Urinary bladder (tissue), 4 donors: ENCODE measurements around the gene GNAT1. TPM values are rescaled to one million over a fixed set of nuclear protein-coding genes. Genes with fewer than 3 reads are reported as not detected.
A peak's percentile ranks its signal among the peaks of the same experiment; 100 is the strongest.
"Not testable (repeated sequence)": the region's sequence is repeated elsewhere in the genome, so short reads cannot be mapped to it uniquely, and the experiment has no call there.

Experiments used
- DNase-seq: peaks from one replicate; pipeline ENCODE4 v3.0.0-alpha.2; 2015; ENCODE audit errors: extremely low spot score
- H3K27ac ChIP-seq: one replicate; pipeline ENCODE4 v1.5.1; 2013; ENCODE audit warnings: low read depth, mild to moderate bottlenecking, moderate library complexity
- H3K36me3 ChIP-seq: one replicate; pipeline ENCODE4 v1.6.1; 2013; ENCODE audit warnings: mild to moderate bottlenecking, moderate library complexity; ENCODE audit not compliant: insufficient read depth
- H3K4me1 ChIP-seq: one replicate; pipeline ENCODE4 v1.6.1; 2013; ENCODE audit warnings: mild to moderate bottlenecking, moderate library complexity; ENCODE audit not compliant: insufficient read depth
- H3K4me3 ChIP-seq: one replicate; pipeline ENCODE4 v1.5.1; 2013; ENCODE audit warnings: low read depth, low read length
- WGBS: extraction: QIAGEN DNeasy Blood & Tissue Kit; methylation state at CpG from one replicate; pipeline ENCODE4 v1.1.7; 2013; 5-methylcytosine and 5-hydroxymethylcytosine counted together
- polyA plus RNA-seq: library from polyadenylated mRNA; stranded (reverse); fragments of 200-250 nt; gene quantifications from one replicate; pipeline ENCODE4 v1.2.3, GENCODE V29; 2013
- small RNA-seq: library from RNA; depleted of rRNA; stranded (forward); fragments of <200 nt; gene quantifications from one replicate; pipeline ENCODE3, GENCODE V24; 2014
- total RNA-seq: library from RNA; depleted of rRNA; stranded (reverse); fragments of >200 nt; gene quantifications from one replicate; pipeline ENCODE4 v1.2.3, GENCODE V29; 2014
- donor health status: healthy with polysubstance abuse.
- donor health status: healthy.

GNAT1 gene
- total and polyA plus RNA-seq, 2 donors = not detected

- not testable (repeated sequence) for H3K4me1 ChIP-seq, H3K4me3 ChIP-seq, DNase-seq, H3K36me3 ChIP-seq, H3K27ac ChIP-seq
- WGBS = 78% methylated on average over 6 of the region's 6 CpGs
Measured at GRCh38 chr3:50244813-50245212, 53.4 kb downstream of the GNAT1 start.

- H3K27ac ChIP-seq = peak overlapping the region; percentile 3
- no peaks in the 10 kb centered on the region for H3K36me3 ChIP-seq
- no peak overlapping the region for H3K4me3 ChIP-seq
- DNase-seq = no peak
- H3K4me1 ChIP-seq = no peaks in the 10 kb centered on the region
- 62% methylated on average over 16 of the region's 16 CpGs for WGBS
Measured at GRCh38 chr3:50245251-50245745, 53.9 kb downstream of the GNAT1 start.

- Histone ChIP-seq H3K36me3 (no peaks in the 10 kb centered on the region), H3K4me3 (peak overlapping the region; percentile 40), H3K4me1 (no peaks in the 10 kb centered on the region), H3K27ac (peak overlapping the region; percentile 70)
- 2% methylated on average over 25 of the region's 25 CpGs for WGBS
- no peak for DNase-seq
Measured at GRCh38 chr3:50245831-50246516, 54.6 kb downstream of the GNAT1 start.

GRCh38 chr3:50246517-50246954 is 55.1 kb downstream of the GNAT1 start:
- Histone ChIP-seq H3K4me1 (no peaks in the 10 kb centered on the region), H3K4me3 (no peak overlapping the region), H3K27ac (peak overlapping the region; percentile 0), H3K36me3 (no peaks in the 10 kb centered on the region)
- DNase-seq = no peak
- 24% methylated on average over 10 of the region's 10 CpGs for WGBS

Small RNA genes within 50 kb of the gene (small RNA-seq; reads per million reads assigned to genes)
- not detected for gene MIR566
- not detected for gene MIR5787

Other genes with a start within 250 kb of the GNAT1 start
- gene RBM5, start 102.7 kb upstream of the GNAT1 start, total RNA-seq = 325 TPM
- gene RBM5, start 102.7 kb upstream of the GNAT1 start, polyA plus RNA-seq = 88.7 TPM
- gene SEMA3F, start 36.3 kb upstream of the GNAT1 start, total RNA-seq = 10.8 TPM
- gene SEMA3F, start 36.3 kb upstream of the GNAT1 start, polyA plus RNA-seq = 35.1 TPM
- gene SLC38A3, start 13.7 kb downstream of the GNAT1 start, total RNA-seq = 0.63 TPM
- gene SLC38A3, start 13.7 kb downstream of the GNAT1 start, polyA plus RNA-seq = 0.14 TPM
- 96.3 TPM for gene GNAI2, start 44.6 kb downstream of the GNAT1 start, total RNA-seq
- gene GNAI2, start 44.6 kb downstream of the GNAT1 start, polyA plus RNA-seq = 263 TPM
- 63.4 TPM for gene SEMA3B, start 77.5 kb downstream of the GNAT1 start, total RNA-seq
- 35.5 TPM for gene SEMA3B, start 77.5 kb downstream of the GNAT1 start, polyA plus RNA-seq
- gene LSMEM2, start 87.5 kb downstream of the GNAT1 start, total RNA-seq = 0.79 TPM
- gene LSMEM2, start 87.5 kb downstream of the GNAT1 start, polyA plus RNA-seq = 0.39 TPM
- gene IFRD2, start 100.8 kb downstream of the GNAT1 start, total RNA-seq = 19.5 TPM
- 52.9 TPM for gene IFRD2, start 100.8 kb downstream of the GNAT1 start, polyA plus RNA-seq
- gene HYAL3, start 107.8 kb downstream of the GNAT1 start, total RNA-seq = 2.9 TPM
- gene HYAL3, start 107.8 kb downstream of the GNAT1 start, polyA plus RNA-seq = 3.0 TPM
- gene NAA80, start 107.8 kb downstream of the GNAT1 start, total RNA-seq = 2.3 TPM
- 12.0 TPM for gene NAA80, start 107.8 kb downstream of the GNAT1 start, polyA plus RNA-seq
- 2.5 TPM for gene HYAL1, start 112.0 kb downstream of the GNAT1 start, total RNA-seq
- 7.0 TPM for gene HYAL1, start 112.0 kb downstream of the GNAT1 start, polyA plus RNA-seq
- 44.0 TPM for gene HYAL2, start 131.1 kb downstream of the GNAT1 start, total RNA-seq
- gene HYAL2, start 131.1 kb downstream of the GNAT1 start, polyA plus RNA-seq = 121 TPM
- gene TUSC2, start 136.6 kb downstream of the GNAT1 start, total RNA-seq = 4.5 TPM
- gene TUSC2, start 136.6 kb downstream of the GNAT1 start, polyA plus RNA-seq = 48.5 TPM
- 25.4 TPM for gene RASSF1, start 149.2 kb downstream of the GNAT1 start, total RNA-seq
- 41.5 TPM for gene RASSF1, start 149.2 kb downstream of the GNAT1 start, polyA plus RNA-seq
- gene ZMYND10, start 154.1 kb downstream of the GNAT1 start, total RNA-seq = 1.2 TPM
- gene ZMYND10, start 154.1 kb downstream of the GNAT1 start, polyA plus RNA-seq = 0.62 TPM
- gene NPRL2, start 159.2 kb downstream of the GNAT1 start, total RNA-seq = 17.3 TPM
- 17.0 TPM for gene NPRL2, start 159.2 kb downstream of the GNAT1 start, polyA plus RNA-seq
- gene CYB561D2, start 159.3 kb downstream of the GNAT1 start, total RNA-seq = 8.6 TPM
- 19.2 TPM for gene CYB561D2, start 159.3 kb downstream of the GNAT1 start, polyA plus RNA-seq
- gene TMEM115, start 167.9 kb downstream of the GNAT1 start, total RNA-seq = 16.2 TPM
- 49.8 TPM for gene TMEM115, start 167.9 kb downstream of the GNAT1 start, polyA plus RNA-seq